ENCODE results near the gene FBXL5. TPM values are rescaled to one million over a fixed set of nuclear protein-coding genes. Genes with fewer than 3 reads are reported as not detected.

FBXL5 gene
- total RNA-seq, 1 donor from 2014 or later: 32.1 TPM

DNA sequence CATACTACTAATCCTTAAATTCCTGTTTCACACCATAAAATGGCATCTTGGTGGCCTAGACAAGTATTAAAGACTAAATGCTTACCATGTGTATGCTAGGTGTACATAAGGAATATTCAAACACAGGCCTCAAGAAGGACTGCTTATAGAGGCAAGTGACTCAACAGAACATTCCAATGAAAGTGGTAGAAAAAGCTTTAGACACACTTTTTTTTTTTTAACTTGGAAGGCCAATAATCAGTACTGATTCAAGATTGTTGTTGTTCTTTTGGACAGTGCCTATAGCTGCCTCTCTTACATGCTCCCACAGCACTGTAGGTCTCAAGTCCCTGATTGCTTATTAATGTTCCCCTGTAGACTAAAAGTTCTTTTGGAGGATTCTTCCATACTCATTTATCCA lies 77.6 kb downstream of the FBXL5 start:
- ChIA-PET CTCF (no interaction called here), POLR2A (no interaction called here)
- no peaks in the 10 kb centered on the region for H3K27me3 Mint-ChIP-seq
- no peak for ATAC-seq (ENCODE audit: low read depth)
- H3K36me3 Mint-ChIP-seq (ENCODE audit: low read depth): no peaks in the 10 kb centered on the region
- no peak overlapping the region for H3K4me3 Mint-ChIP-seq
- no peak for DNase-seq
- no peaks in the 10 kb centered on the region for H3K9me3 Mint-ChIP-seq
- intact Hi-C loops (cut with micrococcal nuclease): no loop called here
- no peak overlapping the region for H3K27ac Mint-ChIP-seq
- no peaks in the 10 kb centered on the region for H3K4me1 Mint-ChIP-seq
- no peak for TF ChIP-seq CTCF (IDR thresholded peaks at IDR 0.05)

- no peak for TF ChIP-seq CTCF (IDR thresholded peaks at IDR 0.05)
- no peak for ATAC-seq (ENCODE audit: low read depth)
- CTCF ChIA-PET: no interaction called here
Measured at GRCh38 chr4:15575966-15576365, 79.2 kb downstream of the FBXL5 start.

DNA sequence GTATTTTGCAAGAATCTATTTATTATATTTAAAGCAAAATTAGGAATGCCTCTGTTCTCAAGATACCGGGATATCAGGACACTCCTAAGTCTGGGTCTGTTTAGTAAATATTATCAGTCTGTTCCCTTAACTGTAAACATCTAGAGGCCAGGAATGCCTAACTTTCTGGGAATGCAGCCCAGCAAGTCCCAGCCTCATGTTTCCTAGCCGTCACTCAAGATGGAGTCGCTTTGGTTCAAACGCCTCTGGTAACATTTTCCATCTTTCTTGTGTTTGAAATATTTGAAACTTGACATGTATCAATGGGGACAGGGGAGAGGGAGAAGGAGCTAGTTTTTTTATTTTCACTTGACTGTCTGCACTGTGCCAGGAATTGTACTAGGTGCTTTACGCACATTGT lies 85.4 kb downstream of the FBXL5 start:
- Mint-ChIP-seq H3K27ac (no peak overlapping the region), H3K4me3 (no peak overlapping the region), H3K9me3 (no peaks in the 10 kb centered on the region), H3K36me3 (ENCODE audit: low read depth) (peaks cover 28% of the 10 kb centered on the region), H3K4me1 (no peaks in the 10 kb centered on the region), H3K27me3 (no peaks in the 10 kb centered on the region)
- ATAC-seq (ENCODE audit: low read depth): no peak
- CTCF ChIA-PET: no interaction called here
- POLR2A ChIA-PET: no interaction called here
- TF ChIP-seq CTCF (IDR thresholded peaks at IDR 0.05): no peak
- intact Hi-C loops (cut with micrococcal nuclease): no loop called here
- DNase-seq: no peak

More at GRCh38 chr4:15575966-15576365, 79.2 kb downstream of the FBXL5 start:
- POLR2A ChIA-PET: no interaction called here
- Mint-ChIP-seq H3K36me3 (ENCODE audit: low read depth) (no peaks in the 10 kb centered on the region), H3K4me1 (no peaks in the 10 kb centered on the region), H3K4me3 (no peak overlapping the region), H3K27me3 (no peaks in the 10 kb centered on the region), H3K27ac (no peak overlapping the region), H3K9me3 (no peaks in the 10 kb centered on the region)
- intact Hi-C loops (cut with micrococcal nuclease): no loop called here
- no peak for DNase-seq

DNA sequence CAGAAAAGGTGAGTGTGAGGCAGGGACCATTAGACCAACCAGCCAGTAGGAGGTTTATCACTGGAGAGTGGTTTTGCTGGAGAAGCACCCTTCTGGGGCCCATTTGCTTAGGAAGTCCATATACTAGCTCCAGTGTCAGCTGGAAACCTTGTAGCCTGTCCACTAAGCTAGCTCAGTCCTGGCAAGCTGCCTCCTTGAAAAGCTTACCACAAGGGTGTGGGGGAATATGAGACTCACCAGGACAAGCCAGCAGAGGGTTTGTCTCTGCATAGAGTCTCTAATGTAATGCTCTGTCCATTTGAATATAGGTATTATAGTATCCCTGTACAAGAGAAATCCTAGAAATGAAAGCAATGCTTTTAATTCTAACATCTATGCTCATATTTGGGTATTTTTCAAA lies 86.3 kb downstream of the FBXL5 start:
- no peak for TF ChIP-seq CTCF (IDR thresholded peaks at IDR 0.05)
- POLR2A ChIA-PET: no interaction called here
- ATAC-seq (ENCODE audit: low read depth) (no peak), DNase-seq (no peak)
- H3K27ac Mint-ChIP-seq: no peak overlapping the region
- H3K4me1 Mint-ChIP-seq: no peaks in the 10 kb centered on the region
- no peak overlapping the region for H3K4me3 Mint-ChIP-seq
- H3K9me3 Mint-ChIP-seq: no peaks in the 10 kb centered on the region
- intact Hi-C loops (cut with micrococcal nuclease): no loop called here
- H3K27me3 Mint-ChIP-seq: no peaks in the 10 kb centered on the region
- H3K36me3 Mint-ChIP-seq (ENCODE audit: low read depth): peaks cover 30% of the 10 kb centered on the region
- CTCF ChIA-PET: no interaction called here

DNA sequence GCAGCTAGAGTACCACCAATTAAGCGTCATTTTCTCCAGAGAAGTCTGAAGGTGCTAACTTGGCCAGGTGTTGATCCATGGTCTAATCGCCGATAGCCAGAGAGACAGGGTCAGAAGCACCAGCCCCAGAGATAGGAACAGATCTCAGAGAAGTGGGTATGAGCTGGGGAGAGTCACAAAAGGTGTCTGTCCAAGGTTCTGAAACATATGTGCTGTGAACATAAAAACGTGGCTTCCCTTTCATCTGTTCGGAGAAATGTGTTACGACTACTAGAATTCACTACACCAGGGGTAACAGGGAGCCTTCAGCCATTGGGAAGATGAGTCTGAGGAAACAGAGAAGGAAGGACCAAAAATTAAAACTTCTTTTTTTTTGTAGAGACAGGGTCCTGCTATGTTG lies 91.3 kb downstream of the FBXL5 start:
- H3K9me3 Mint-ChIP-seq: no peaks in the 10 kb centered on the region
- ChIA-PET POLR2A (no interaction called here), CTCF (no interaction called here)
- intact Hi-C loops (cut with micrococcal nuclease): no loop called here
- no peak overlapping the region for H3K27ac Mint-ChIP-seq
- peaks cover 24% of the 10 kb centered on the region for H3K36me3 Mint-ChIP-seq (ENCODE audit: low read depth)
- TF ChIP-seq CTCF (IDR thresholded peaks at IDR 0.05): no peak
- peaks cover 13% of the 10 kb centered on the region for H3K4me1 Mint-ChIP-seq
- H3K4me3 Mint-ChIP-seq: no peak overlapping the region
- no peak for ATAC-seq (ENCODE audit: low read depth)
- DNase-seq: no peak
- no peaks in the 10 kb centered on the region for H3K27me3 Mint-ChIP-seq

Measured in activated B cell treated with CpG ODN at 0.5 μM for 24 hours (primary cell).